ENCODE data around the gene SMARCAD1.

SMARCAD1 gene

GRCh38 chr4:94267037-94267436, 59.4 kb downstream of the SMARCAD1 start:
- no peak for TF ChIP-seq ZFX (IDR thresholded peaks at IDR 0.05)
- no peak for TF ChIP-seq CTCF (conservative IDR thresholded peaks at IDR 0.05)
- no peak overlapping the region for H3K27ac ChIP-seq

- TF ChIP-seq ZFX (IDR thresholded peaks at IDR 0.05) (no peak), CTCF (conservative IDR thresholded peaks at IDR 0.05) (no peak)
- H3K27ac ChIP-seq, result no peak overlapping the region
Measured at GRCh38 chr4:94271248-94271647, 63.6 kb downstream of the SMARCAD1 start.

GRCh38 chr4:94274912-94275311, 67.2 kb downstream of the SMARCAD1 start:
- TF ChIP-seq CTCF (conservative IDR thresholded peaks at IDR 0.05) (no peak), ZFX (IDR thresholded peaks at IDR 0.05) (no peak)
- no peak overlapping the region for H3K27ac ChIP-seq

- TF ChIP-seq CTCF (conservative IDR thresholded peaks at IDR 0.05), result no peak
- no peak for TF ChIP-seq ZFX (IDR thresholded peaks at IDR 0.05)
- H3K27ac ChIP-seq, result no peak overlapping the region
Measured at GRCh38 chr4:94276204-94276603, 68.5 kb downstream of the SMARCAD1 start.

GRCh38 chr4:94277534-94277933, 69.9 kb downstream of the SMARCAD1 start:
- H3K27ac ChIP-seq, result no peak overlapping the region
- no peak for TF ChIP-seq CTCF (conservative IDR thresholded peaks at IDR 0.05)
- TF ChIP-seq ZFX (IDR thresholded peaks at IDR 0.05), result no peak

- TF ChIP-seq CTCF (conservative IDR thresholded peaks at IDR 0.05) (no peak), ZFX (IDR thresholded peaks at IDR 0.05) (no peak)
- H3K27ac ChIP-seq, result no peak overlapping the region
Measured at GRCh38 chr4:94278781-94279180, 71.1 kb downstream of the SMARCAD1 start.

- TF ChIP-seq ZFX (IDR thresholded peaks at IDR 0.05) (no peak), CTCF (conservative IDR thresholded peaks at IDR 0.05) (no peak)
Measured at GRCh38 chr4:94284889-94285288, 77.2 kb downstream of the SMARCAD1 start.

More at GRCh38 chr4:94284889-94285288, 77.2 kb downstream of the SMARCAD1 start:
- H3K27ac ChIP-seq, result no peak overlapping the region

Data from C4-2B (cell line).